NCI-H1417 (cell line): Measurements from ENCODE around the gene REG1A.
A peak's percentile ranks its signal among the peaks of the same experiment; 100 is the strongest.

Experiments used
- DNase-seq, 3 experiments: peaks; one replicate each; lab custom pipeline; 2025; lab: John Stamatoyannopoulos, UW

The REG1A gene, protein sequence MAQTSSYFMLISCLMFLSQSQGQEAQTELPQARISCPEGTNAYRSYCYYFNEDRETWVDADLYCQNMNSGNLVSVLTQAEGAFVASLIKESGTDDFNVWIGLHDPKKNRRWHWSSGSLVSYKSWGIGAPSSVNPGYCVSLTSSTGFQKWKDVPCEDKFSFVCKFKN

DNA sequence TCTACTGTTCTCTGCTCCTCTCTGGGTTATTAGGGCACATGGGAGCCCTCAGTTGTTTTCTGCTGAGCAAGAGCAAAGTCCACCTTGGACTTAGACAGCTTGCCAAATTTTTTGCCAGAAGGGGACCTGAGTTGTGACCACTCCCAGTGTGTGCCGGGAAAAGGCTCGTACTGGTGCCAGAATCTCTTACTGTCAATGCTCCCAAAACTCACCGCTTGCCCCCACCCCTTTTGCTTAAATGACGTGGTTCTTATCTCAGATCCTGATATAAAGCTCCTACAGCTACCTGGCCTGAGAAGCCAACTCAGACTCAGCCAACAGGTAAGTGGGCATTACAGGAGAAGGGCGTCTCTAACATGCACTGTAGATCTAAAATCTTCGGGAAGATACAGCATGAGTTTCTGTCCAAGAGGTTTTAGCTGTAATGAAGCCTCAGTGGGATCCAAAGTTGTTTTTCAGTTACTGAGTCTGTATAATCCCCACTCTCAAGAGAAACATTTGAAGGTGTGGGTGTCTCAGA lies at the start of gene REG1A:
TSS of gene REG1A (plus strand) at position 295 of the 520 bp plus-strand sequence. CDS start 374 bp downstream, outside the sequence.
- no peak for DNase-seq

DNA sequence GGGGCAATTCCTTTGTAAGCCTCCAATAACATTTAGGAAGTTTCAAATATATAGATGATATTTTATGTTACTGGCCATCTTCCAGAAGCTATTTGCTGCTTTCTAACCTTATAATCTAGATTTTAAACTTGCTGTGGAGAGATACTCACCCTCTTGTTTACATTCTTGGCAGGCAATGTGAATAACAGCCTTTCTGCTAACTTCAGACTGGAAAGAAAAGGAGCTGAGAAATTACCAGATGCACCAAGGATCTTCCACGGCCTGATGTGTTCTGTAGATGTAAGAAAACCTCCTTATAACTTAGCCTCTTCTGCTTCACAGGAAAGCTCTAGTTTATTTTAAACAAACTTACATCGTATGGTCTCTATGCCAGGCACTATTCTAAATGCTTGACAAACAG lies 49.2 kb upstream of the REG1A start:
- no peak for DNase-seq

DNA sequence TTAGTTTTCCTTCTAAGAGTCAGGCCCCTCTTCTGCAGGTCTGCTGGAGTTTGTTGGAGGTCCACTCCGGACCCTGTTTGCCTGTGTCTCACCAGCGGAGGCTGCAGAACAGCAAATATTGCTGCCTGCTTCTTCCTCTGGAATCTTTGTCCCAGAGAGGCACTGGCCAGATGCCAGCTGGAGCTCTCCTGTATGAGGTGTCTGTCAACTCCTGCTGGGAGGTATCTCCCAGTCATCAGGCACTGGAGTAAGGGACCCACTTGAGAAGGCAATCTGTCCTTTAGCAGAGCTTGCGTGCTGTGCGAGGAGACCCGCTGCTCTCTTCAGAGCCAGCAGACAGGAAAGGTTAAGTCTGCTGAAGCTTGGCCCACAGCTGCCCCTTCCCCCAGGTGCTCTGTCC lies 37.3 kb upstream of the REG1A start:
- DNase-seq: peak in 2 of 3 experiments; percentile 0

DNA sequence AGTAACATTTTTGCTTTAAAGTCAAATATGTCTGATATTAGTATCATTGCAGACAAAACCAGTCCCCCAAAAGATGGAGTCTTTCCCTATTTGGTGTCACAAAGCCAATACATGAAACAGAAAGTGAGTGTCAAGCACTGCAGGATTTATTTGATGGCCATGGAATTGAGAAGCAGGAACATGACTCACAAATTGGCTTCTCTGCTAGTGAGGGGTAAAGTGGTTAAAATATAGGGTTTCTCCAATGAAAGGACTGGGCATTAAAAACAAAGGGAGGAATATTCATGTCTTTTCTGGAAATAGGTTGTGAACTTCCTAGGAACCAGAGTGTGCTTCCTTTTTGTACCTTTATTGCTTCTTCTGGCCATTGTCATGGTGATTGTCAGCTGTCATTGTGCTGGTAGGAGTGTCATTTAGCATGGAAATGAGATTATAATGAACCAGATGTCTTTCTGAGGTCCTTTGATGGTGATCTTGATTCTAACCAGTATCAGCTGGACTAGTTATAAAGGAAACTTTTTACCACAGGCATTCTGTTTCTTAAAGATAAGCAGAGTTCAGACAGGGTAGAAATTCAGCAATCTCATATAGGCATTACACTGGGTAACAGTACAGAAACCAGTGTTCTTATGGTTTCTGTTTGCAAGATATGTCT lies 36.6 kb upstream of the REG1A start:
- DNase-seq: no peak

DNA sequence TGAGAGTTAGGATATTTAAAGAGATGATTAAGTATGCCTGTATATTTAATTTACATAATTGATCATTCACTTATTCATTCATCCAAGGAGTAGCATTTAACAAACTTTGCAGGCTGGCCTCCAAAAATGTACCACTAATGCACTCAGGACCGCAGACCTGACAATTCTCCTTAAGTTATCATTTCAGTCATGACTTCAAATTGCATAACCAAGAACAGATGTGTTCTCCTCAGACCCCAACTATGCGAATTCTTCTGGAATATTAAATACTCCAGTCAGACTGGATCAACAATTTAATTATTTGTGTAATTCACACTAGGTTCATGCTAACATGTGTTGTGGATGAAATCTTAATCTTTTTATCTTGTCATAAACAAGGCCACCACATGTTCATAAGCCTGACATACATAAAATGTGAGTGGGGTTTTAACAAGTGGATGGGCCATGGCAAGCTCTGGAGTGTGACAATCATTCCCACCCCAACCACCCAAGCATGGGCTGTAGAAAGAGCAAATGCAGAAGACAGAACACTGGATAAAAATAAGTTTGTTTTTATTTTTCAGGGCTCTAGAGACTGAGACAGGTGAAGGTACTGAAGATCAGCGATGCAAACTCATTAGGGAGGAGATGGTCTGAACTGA lies 35.7 kb upstream of the REG1A start:
- no peak for DNase-seq

DNA sequence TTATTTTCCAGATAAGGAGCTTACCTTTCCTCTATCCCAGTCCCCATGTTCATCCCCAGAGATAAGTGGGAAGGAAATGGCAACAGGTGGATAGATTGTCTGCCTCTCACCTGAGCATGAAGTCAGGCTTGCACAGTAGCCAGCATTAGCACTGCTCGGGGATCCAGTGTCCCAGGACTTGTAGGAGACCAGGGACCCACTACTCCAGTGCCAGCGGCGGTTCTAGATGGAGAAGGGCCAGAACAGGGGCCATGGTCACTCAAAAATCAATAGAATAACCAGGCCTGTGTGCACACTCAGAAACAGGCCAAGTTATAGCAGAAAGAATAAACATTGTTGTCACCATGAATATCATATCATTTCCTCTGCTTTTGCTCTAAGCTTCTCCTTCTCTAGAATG lies 34.9 kb upstream of the REG1A start:
- no peak for DNase-seq

DNA sequence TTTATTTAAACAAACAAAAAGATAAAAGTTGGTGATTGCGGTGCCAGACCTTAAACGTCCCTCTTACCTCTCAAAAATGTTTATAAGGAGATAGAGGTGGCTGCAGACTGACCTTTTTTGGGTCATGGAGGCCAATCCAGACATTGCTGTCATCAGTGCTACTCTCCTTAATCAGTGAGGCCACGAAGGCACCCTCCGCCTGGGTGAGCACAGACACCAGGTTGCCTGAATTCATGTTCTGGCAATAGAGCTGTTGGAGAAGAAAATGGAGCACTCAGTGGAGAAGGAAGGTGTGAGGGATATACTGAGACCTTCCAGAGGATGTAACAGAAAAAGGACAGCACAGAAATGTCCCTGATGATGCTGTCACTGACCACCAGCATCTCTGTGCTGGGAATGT lies 34.0 kb upstream of the REG1A start:
- DNase-seq: no peak

DNA sequence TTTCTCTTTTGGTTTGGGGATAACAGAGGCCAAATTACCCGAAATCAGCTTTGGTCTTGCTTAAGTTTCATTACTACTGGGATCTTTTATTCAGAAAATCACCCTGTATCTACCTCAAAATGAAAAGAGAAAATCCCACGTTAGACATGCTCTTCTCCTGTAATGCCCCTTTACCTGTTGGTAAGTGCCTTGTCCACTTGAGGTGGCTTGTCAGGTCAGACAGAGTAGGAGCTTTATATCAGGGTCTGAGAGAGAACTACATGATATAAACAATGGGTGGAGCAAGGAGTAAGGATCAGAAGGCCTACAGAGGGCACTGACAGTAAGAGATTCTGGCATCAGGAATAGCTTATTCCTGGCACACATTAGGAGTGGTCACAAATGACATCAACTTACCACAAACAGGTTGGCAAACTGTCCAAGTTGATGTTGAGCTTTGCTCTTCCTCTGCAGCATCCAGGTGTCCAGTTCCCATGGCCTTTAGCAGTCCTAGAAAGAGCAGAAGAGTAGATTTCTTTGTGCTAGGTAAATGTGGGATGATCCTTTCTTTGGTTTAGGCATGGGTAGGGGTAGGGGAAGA lies 32.4 kb upstream of the REG1A start, which contains the start of gene REG1B:
TSS of gene REG1B (minus strand) at position 209 of the 580 bp plus-strand sequence. CDS start 381 bp downstream, outside the sequence.
- DNase-seq: no peak

DNA sequence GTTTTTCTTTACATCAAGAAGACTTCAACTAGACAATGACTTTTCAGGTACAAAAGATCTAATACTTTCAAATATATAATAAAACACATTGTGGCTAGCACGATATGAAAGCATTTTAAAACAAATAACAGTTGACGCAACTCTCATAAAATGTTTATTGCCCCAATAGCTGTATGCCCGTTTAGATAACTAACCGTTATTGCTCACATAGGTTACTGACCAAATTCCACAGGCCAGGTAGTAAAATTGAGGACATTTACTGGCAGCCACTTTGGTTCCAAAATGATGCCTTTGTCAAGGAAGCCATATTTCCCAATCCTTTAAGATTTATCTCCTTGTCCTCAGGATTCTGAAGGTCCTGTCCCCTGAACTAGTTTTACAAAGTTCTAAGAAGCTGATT lies 29.6 kb upstream of the REG1A start:
- DNase-seq: no peak

DNA sequence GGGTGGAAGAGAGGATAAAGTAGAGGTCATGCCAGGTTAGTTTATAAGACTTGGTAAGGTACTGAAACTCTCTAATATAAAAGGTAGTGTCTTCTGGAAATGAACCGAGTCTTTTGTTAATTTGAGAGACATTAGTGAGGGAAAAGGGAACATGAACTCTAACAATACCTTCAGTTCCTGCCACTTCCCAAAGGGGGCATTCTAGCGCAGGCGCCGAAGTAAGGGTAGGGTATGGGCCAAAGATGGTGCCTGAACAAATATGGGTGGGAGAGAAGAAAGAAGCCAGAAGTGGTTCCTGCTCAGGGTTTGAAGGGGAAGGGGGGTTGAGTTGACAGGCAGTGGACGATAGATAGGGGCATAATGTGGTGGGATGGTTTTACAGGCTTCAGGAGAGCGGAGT lies 22.4 kb upstream of the REG1A start:
- DNase-seq: no peak

DNA sequence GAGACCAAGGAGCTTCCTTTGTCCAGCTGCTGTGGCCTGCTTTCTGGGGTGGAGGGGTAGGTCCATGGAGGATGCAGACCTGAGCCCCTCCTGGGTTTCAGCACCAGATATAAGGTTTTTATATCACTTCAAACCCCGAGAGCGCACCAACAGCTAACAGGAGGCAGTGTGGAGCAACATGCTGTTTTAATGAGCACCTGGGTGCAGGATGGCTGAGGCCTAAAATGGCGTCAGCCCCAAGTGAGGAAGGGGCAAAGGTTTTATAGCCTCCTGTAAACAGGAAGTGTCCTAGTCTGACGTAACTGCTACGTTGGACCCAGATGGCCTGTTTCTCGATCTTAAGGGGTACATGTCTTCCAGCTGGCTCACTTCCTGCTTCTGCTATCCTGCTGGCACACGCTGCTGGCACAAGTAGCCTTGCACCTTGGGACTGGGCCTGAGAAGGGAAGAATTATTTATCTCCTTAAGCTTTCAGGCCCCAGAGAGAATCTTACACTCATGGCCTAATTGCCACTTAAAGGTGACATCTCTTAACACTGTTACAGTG lies 21.1 kb upstream of the REG1A start:
- no peak for DNase-seq

DNA sequence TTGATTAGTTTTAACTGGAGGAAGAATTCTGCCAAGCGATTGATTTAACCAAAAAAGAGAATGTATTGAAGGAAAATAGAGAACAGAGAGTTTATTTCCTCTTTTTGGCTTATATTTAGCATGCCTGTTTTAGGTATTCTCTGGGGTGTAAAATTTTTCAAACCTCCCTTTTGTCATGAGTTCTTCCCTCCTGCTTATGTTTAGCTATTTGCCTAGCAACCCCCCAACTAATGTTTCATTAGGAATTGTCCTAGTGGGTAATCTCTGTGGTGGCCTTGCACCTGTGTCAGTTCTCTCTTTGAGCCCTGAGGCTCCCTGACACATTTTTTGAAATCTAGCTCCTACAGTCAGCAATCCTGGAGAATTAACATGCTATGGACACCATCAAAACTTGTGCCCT lies 20.0 kb upstream of the REG1A start:
- no peak for DNase-seq

DNA sequence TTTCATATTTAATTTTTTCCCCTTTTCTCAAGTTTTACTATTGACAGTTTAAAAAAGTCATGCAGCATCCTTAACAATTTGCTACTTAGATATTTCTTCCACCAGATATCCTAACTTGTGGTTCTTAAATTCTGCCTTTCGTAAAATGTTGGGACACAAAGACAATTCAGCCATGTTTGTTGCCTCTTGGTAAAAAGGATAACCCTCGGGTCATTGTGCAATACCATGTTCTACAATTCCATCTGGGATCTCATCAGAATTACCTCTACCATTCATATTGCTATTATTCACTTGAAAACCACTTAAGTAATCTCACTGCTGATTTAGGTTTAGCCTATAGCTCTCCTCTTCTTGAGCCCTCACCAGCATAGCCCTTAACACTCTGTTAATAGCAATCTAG lies 19.3 kb upstream of the REG1A start:
- no peak for DNase-seq

DNA sequence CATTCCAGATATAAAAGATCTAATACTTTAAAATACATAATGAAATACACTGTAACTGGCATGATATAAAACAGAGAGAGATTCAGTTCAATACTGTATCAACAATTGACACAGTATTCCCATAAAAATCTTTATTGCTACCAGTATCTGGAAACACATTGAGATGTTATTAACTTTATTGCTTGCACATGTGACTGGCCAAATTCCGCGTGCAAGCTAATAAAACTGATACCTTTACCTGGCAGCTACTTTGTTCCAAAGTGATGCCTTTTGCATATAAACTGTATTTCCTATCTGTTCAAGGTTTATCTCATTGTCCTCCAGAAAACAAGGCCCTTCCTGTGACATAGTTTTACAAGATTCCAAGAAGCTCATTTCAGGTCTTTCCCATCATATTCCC lies 17.1 kb upstream of the REG1A start:
- DNase-seq: no peak

DNA sequence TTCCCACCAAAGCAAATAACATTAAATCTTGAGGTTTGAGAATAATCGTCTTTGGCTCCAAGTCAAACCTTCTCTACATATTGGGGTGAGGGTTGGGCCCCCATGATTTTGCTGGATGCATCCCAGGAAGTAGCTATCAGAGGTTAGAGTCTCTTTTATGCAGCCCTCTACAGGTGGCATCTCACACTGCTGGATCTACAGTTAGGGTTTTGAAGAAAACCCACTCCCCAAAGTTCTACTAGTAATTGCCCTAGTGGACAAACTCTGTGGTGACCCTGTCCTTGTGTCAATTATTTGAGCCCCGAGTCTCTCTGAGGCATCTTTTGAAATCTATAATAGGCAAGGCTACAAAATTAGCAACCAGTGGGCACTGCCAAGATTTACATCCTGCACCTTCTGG lies 15.0 kb upstream of the REG1A start:
- no peak for DNase-seq

DNA sequence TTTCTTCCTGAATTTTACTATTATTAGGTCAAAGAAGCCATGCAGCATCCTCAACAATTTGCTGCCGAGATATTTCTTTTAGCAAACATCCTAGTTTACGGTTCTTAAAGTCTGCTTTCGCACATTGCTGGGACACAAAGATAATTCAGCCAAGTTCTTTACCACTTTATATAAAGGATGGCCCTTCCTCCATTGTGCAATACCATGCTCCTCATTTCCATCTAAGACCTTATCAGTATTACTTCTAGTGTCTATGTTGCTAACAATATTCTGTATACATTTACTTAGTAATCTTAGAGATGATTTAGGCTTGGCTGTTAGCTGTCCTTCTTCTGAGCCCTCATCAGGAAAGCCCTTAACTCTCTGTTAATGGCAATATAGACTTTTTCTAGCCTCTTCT lies 8.0 kb upstream of the REG1A start:
- no peak for DNase-seq

DNA sequence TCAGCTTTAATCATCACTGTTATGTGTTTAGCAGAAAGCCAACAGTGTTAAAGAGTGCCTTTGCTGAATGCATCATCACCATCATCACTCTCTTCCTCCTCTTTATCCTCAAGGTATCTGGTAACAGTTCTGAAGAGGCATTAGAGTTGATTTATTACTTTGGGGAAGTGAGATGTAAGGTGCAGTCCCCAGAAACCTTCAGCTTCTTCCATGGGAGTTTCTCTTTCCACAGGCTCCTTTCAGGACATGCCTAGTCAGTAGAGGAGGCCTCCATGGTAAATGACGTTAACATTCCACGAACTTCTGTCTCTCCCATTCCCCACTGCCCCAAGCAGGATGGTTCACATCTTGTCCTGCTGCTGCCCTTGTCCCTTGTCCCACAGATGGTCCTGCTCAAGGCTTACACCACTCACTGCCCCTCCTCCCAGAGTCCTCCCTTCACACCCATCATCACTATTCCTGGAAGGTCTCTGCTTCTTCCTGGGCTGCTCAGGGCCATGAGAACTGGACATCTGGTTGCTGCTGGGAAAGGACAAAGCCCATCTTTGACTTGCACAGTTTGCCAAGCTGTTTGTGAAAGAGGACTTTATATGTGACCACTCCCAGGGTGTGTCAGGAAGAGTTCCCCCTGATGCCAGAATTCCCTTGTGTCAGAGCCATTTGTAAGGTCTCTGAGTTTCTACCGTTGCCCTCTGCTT lies 5.3 kb upstream of the REG1A start:
- no peak for DNase-seq

DNA sequence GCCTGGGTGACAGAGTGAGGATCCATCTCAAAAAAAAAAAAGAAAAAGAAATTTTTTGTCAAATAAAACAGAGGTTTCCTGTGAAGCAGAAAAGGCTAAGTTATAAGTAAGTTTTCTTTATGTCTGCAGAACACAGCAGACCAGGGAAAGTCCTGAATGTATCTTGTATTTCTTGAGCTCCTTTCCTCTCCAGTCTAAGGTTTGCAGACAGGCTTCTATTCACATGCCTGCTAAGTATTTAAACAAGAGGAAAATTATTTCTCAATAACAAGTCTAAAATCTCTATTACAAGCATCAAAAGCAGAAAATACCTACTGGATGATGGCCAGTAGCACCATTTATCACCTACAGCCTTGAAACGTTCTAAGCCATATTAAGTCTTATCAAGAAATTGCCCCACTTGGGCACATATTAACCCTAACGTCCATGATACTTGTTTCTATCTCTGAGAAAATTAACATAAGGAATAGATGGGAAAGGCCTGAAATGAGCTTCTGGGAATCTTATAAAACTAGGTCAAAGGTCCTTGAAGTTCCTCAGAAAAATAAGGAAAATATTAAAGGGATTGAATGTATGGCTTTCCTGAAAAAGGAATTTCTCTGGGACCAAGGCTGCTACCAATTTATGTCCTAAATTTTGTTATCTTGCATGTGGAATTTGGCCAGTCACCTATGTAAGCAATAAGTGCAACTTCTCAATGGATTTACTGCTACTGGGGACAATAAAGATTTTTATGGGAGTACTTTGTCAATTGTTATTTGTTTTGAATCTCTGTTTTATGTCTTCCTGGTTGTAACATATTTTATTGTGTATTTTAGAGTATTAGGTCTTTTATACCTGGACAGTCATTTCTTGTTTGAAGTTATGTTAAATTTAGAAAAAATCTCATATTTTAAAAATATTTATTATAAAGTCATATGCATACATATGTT lies 3.0 kb upstream of the REG1A start:
- no peak for DNase-seq

DNA sequence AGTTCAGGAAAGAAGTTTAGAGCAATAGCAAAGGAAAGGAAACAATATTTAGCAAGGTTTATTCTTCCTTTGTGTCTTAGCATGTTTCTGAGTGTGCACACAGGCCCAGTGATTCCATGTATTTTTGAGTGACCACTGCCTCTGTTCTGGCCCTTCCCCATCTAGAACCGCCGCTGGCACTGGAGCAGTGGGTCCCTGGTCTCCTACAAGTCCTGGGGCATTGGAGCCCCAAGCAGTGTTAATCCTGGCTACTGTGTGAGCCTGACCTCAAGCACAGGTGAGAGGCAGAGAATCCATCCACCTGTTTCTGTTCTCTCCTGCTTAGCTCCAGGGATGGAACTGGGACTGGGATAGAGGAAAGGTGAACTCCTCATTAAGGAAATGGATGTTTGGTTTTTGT lies 2.4 kb downstream of the REG1A start:
- no peak for DNase-seq

DNA sequence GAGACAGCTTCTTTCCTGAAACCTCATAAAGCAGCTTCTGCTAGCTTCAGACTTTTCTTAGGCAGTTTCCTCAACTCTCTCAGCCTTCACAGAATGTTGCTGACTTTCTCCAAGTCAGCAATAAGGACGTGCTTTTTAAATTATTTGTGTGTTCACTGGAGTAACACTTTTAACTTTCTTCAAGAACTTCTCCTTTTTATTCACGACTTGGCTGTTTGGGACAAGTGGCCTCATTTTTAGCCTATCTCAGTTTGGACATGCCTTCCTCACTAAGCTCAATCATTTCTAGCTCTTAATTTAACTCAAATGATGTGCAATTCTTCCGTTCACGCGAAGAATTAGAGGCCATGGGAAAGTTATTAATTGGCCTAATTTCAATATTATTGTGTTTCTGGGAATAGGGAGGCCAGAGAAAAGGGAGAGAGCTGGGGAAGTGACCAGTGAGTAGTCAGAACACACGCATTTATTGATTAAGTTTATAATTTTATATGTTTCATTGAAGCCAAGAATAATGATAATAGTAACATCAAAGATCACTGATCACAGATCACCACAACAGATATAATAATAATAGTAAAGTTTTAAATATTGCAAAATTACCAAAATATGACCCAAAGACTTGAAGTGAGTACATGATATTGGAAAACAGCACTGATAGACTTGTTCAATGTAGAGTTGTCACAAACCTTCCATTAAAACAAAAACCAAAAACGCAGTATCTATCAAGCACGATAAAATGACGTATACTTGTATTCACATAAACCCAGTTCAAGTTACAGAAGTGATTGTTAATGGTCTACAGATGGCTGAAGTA lies 4.8 kb downstream of the REG1A start:
- no peak for DNase-seq
